ENCODE results near the gene RELN. TPM values are rescaled to one million over a fixed set of nuclear protein-coding genes. Genes with fewer than 3 reads are reported as not detected.

The RELN gene
- total and polyA plus RNA-seq, 2 experiments from 2014 or later = 3.9 to 22.0 TPM

DNA sequence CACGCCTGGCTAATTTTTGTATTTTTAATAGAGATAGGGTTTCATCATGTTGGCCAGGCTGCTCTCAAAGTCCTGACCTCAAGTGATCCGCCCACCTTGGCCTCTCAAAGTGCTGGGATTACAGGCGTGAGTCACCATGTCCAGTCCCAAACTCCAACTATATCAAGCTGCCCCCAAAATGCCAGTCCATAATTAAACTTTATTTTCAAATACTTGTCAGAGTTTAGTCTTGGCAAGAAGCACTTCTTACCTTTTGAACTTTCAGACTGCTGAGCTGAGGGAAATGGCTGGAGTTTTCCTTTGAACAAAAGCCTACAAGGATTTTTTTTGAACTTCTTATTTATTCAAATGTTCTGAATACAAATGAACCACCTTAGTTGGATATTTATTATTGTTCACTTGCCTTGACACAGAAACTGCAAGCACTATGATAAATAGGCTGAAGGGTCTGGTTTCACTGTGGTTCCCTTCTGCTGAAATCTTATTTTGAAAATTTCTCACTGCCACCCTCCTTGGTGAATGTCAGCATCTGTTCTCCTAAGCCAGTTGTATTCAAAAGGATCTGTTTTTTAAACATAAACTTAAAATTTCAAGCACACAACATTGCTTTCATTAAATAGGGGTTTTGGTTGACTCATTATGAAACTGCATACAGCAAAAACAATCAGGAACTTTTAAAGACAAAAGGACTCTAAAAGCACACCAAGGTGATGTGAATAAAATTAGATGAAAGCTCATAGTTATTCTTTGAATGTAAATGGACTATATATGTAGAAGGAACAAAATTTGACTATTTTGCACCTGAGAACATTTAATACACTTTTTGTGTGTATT, 441.8 kb downstream of the RELN start:
- no peaks in the 10 kb centered on the region for H3K79me2 ChIP-seq
- TF ChIP-seq EZH2 (IDR thresholded peaks at IDR 0.05; ENCODE audit: borderline replicate concordance) (no peak), CTCF (IDR thresholded peaks at IDR 0.05; ENCODE audit: poor library complexity) (no peak), EZH2phosphoT487 (IDR thresholded peaks at IDR 0.05; ENCODE audit: low read depth, severe bottlenecking, unreplicated experiment) (no peak)
- H3K36me3 ChIP-seq (replicated peaks; ENCODE audit: insufficient read depth, low read depth) = no peaks in the 10 kb centered on the region
- H3K27ac ChIP-seq = no peak overlapping the region
- H3K4me3 ChIP-seq = no peak overlapping the region
- no peak for DNase-seq (ENCODE audit: low spot score)
- H3K4me2 ChIP-seq = no peak overlapping the region
- H3K9me2 ChIP-seq (replicated peaks; ENCODE audit: insufficient read depth) = no peaks in the 10 kb centered on the region
- H3K27me3 ChIP-seq = no peaks in the 10 kb centered on the region
- WGBS (ENCODE audit: low lambda C conversion rate, missing lambda C conversion rate) = 84% methylated on average over 3 of the region's 3 CpGs
- no peaks in the 10 kb centered on the region for H4K20me1 ChIP-seq (ENCODE audit: insufficient read depth, poor library complexity, severe bottlenecking)
- no peak overlapping the region for H2AFZ ChIP-seq
- H3K4me1 ChIP-seq (ENCODE audit: insufficient read depth) = no peaks in the 10 kb centered on the region
- no peaks in the 10 kb centered on the region for H3K9me3 ChIP-seq (ENCODE audit: low read depth)

GRCh38 chr7:103542470-103542869, 447.0 kb downstream of the RELN start:
- Histone ChIP-seq H4K20me1 (ENCODE audit: insufficient read depth, poor library complexity, severe bottlenecking) (no peaks in the 10 kb centered on the region), H3K4me3 (no peak overlapping the region), H3K36me3 (replicated peaks; ENCODE audit: insufficient read depth, low read depth) (no peaks in the 10 kb centered on the region), H3K27me3 (no peaks in the 10 kb centered on the region), H3K4me2 (no peak overlapping the region), H2AFZ (no peak overlapping the region), H3K4me1 (ENCODE audit: insufficient read depth) (no peaks in the 10 kb centered on the region), H3K79me2 (no peaks in the 10 kb centered on the region), H3K9me3 (ENCODE audit: low read depth) (no peaks in the 10 kb centered on the region), H3K27ac (no peak overlapping the region), H3K9me2 (replicated peaks; ENCODE audit: insufficient read depth) (no peaks in the 10 kb centered on the region)
- WGBS (ENCODE audit: low lambda C conversion rate, missing lambda C conversion rate) = 96% methylated on average over 5 of the region's 5 CpGs
- no peak for DNase-seq (ENCODE audit: low spot score)
- TF ChIP-seq EZH2phosphoT487 (IDR thresholded peaks at IDR 0.05; ENCODE audit: low read depth, severe bottlenecking, unreplicated experiment) = no peak

DNA sequence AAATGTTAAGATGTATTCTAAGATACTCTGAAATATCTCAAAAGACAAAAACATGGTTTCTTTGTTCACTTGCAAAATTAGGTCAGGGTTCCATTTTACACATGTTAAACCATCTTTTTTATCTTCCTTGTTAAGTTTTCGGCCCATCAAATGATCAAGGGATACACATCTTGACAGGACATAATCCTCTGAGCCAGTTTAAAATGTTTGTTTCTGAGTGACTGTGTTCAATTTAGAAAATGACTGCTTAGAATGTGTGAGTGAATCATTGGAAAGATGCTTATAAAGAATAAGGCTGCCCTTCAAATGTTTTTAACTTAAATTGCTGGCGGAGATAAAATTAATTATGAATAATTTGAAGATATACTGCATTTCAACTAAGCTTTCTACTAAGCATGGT, 447.5 kb downstream of the RELN start:
- Histone ChIP-seq H3K4me3 (no peak overlapping the region), H3K9me3 (ENCODE audit: low read depth) (no peaks in the 10 kb centered on the region), H3K9me2 (replicated peaks; ENCODE audit: insufficient read depth) (no peaks in the 10 kb centered on the region), H3K4me1 (ENCODE audit: insufficient read depth) (no peaks in the 10 kb centered on the region), H4K20me1 (ENCODE audit: insufficient read depth, poor library complexity, severe bottlenecking) (no peaks in the 10 kb centered on the region), H2AFZ (no peak overlapping the region), H3K4me2 (no peak overlapping the region), H3K79me2 (no peaks in the 10 kb centered on the region), H3K36me3 (replicated peaks; ENCODE audit: insufficient read depth, low read depth) (no peaks in the 10 kb centered on the region), H3K27me3 (no peaks in the 10 kb centered on the region), H3K27ac (no peak overlapping the region)
- no peak for TF ChIP-seq EZH2phosphoT487 (IDR thresholded peaks at IDR 0.05; ENCODE audit: low read depth, severe bottlenecking, unreplicated experiment)
- TF ChIP-seq CTCF (IDR thresholded peaks at IDR 0.05; ENCODE audit: poor library complexity) = no peak
- TF ChIP-seq EZH2 (IDR thresholded peaks at IDR 0.05; ENCODE audit: borderline replicate concordance) = no peak
- DNase-seq (ENCODE audit: low spot score) = no peak
- 71% methylated on average over 2 of the region's 2 CpGs for WGBS (ENCODE audit: low lambda C conversion rate, missing lambda C conversion rate)

DNA sequence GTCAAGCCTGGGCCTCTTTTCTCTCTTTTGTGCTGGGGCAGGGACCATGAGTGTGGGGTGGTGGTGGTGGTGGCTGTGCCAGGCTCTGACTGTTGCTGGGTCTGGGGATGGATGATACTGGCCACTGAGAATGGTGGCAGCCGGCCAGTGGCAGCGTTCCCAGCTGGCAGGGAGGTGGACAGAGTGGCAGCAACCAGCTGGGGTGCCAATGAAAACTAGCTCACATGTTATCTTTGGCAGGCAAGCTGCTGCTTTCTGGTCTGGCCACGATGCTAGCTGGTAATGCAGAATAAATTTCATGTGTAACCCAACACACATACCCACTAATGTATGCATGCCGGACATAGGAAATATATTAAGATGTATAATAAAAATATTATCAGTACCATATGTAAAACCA, 448.4 kb downstream of the RELN start:
- Histone ChIP-seq H4K20me1 (ENCODE audit: insufficient read depth, poor library complexity, severe bottlenecking) (no peaks in the 10 kb centered on the region), H3K4me1 (ENCODE audit: insufficient read depth) (no peaks in the 10 kb centered on the region), H3K4me3 (no peak overlapping the region), H2AFZ (no peak overlapping the region), H3K79me2 (no peaks in the 10 kb centered on the region), H3K9me2 (replicated peaks; ENCODE audit: insufficient read depth) (no peaks in the 10 kb centered on the region), H3K9me3 (ENCODE audit: low read depth) (no peaks in the 10 kb centered on the region), H3K27ac (no peak overlapping the region), H3K4me2 (no peak overlapping the region), H3K27me3 (no peaks in the 10 kb centered on the region), H3K36me3 (replicated peaks; ENCODE audit: insufficient read depth, low read depth) (no peaks in the 10 kb centered on the region)
- no peak for TF ChIP-seq CTCF (IDR thresholded peaks at IDR 0.05; ENCODE audit: poor library complexity)
- TF ChIP-seq EZH2 (IDR thresholded peaks at IDR 0.05; ENCODE audit: borderline replicate concordance) = no peak
- TF ChIP-seq EZH2phosphoT487 (IDR thresholded peaks at IDR 0.05; ENCODE audit: low read depth, severe bottlenecking, unreplicated experiment) = no peak
- DNase-seq (ENCODE audit: low spot score) = no peak
- WGBS (ENCODE audit: low lambda C conversion rate, missing lambda C conversion rate) = 79% methylated on average over 4 of the region's 4 CpGs

Data from hepatocyte (in vitro differentiated cells).